NCI-H128 (cell line): Measurements from ENCODE around the gene ITPKB.
"Not testable (repeated sequence)": the region's sequence is repeated elsewhere in the genome, so short reads cannot be mapped to it uniquely, and the experiment has no call there.

Experiments used
- DNase-seq: peaks from one replicate; lab custom pipeline; 2025; ENCODE audit not compliant: unreplicated experiment; lab: John Stamatoyannopoulos, UW

The ITPKB gene

DNA sequence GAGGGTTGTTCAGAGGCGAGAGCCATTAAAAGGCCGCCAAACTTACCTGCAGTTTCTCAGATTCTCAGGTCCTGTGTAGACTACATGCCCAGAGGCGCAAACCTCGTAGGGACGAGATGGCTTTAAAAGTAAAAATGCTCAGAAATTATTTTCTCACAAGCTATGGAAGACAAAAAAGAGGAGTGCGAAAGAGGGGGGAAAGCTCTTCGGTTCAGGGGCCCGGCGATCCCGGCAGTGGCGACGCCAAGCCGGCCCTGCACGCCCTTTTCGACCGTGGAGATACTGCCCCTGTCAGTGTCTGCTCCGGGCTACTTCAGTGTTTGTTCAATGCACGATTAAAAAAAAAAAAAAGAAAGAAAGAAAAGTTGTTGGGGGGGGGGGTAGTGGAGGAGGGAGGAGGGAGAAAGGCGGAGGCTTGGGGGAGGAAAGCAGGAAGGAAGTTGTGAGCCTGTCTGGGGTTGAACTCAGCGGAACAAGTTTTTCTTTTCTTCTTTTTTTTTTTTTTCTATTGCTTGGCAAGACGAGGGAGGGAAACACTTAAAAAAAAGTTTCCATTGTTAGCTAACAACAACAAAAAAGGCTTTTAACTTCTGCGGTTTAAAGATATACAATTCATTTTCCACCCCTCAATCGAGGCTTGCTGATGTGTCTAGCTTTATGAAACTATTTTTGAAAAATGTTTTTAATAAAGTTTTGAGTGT lies at the start of gene ITPKB:
Gene ITPKB, minus strand, starts transcription at position 288 of the 701 bp plus-strand sequence. CDS start 1,824 bp downstream, outside the sequence.
- no peak for DNase-seq

GRCh38 chr1:226787638-226788037 lies 48.6 kb upstream of the ITPKB start:
- DNase-seq = no peak

- no peak for DNase-seq
Measured at GRCh38 chr1:226787071-226787470, 48.0 kb upstream of the ITPKB start.

GRCh38 chr1:226786550-226786949 lies 47.5 kb upstream of the ITPKB start:
- DNase-seq = no peak

DNA sequence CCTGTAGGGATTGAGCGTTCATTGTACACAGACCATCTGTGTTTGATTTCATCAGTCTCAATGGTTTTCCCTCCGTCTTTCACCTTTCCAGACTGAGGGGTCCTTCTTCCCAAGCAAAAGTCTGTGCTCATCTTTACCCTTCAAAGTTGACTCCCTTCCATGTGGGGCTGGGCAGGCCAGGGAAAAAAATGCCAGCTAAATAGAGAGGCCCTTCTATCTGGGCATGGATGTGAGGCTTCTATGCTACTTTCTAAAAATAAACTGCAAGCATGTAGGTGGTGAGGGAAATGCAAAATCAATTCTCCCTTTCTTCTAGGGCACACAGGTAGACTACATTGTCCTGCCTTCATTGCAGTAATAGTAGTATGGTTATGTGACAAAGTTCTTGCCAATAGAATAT lies 46.7 kb upstream of the ITPKB start:
- DNase-seq = no peak

GRCh38 chr1:226784081-226785049 lies 45.3 kb upstream of the ITPKB start:
- DNase-seq = no peak

- DNase-seq = no peak
Measured at GRCh38 chr1:226782845-226783601, 43.9 kb upstream of the ITPKB start.

GRCh38 chr1:226781937-226782609 lies 43.0 kb upstream of the ITPKB start:
- DNase-seq = no peak

- DNase-seq = no peak
Measured at GRCh38 chr1:226779561-226779960, 40.5 kb upstream of the ITPKB start.

- DNase-seq = no peak
Measured at GRCh38 chr1:226778657-226779058, 39.6 kb upstream of the ITPKB start.

GRCh38 chr1:226776975-226777374 lies 37.9 kb upstream of the ITPKB start:
- no peak for DNase-seq

- no peak for DNase-seq
Measured at GRCh38 chr1:226776066-226776465, 37.0 kb upstream of the ITPKB start.

DNA sequence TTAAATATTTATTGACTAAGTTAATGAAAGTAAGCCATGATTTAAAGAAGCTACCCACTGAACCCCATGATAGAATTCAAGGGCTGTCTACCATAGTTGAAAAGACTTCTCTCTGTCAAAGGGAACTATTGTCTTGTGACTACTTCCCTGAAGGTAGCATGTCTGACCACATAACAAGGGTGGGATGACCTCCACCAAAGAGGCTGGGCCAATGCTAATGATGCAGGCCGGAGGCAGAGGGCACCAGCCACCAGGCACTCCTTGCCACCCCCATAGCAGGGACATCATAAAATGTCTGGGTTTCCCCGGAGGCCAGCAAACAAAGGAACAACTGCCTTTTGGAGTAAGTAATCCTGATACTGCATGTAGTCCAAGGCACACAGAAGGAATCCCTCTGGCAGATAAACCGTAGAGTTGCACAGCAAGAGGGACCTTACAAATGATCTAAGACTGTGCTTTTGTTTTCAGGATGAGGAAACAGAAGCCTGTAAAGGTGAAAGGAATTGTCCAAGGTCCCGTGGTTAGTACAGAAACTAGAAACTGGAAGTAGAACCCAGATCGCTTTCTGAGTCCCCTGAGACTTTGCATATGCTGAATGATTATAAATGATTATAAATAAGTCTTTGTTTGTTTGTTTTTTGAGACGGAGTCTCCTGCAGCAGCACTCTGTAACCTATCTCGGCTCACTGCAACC lies 33.5 kb upstream of the ITPKB start:
- DNase-seq = no peak

- not testable (repeated sequence) for DNase-seq
Measured at GRCh38 chr1:226767170-226767569, 28.1 kb upstream of the ITPKB start.

GRCh38 chr1:226766565-226766964 lies 27.5 kb upstream of the ITPKB start:
- no peak for DNase-seq

GRCh38 chr1:226764533-226764932 lies 25.5 kb upstream of the ITPKB start:
- DNase-seq = no peak

- no peak for DNase-seq
Measured at GRCh38 chr1:226763905-226764264, 24.8 kb upstream of the ITPKB start.

DNA sequence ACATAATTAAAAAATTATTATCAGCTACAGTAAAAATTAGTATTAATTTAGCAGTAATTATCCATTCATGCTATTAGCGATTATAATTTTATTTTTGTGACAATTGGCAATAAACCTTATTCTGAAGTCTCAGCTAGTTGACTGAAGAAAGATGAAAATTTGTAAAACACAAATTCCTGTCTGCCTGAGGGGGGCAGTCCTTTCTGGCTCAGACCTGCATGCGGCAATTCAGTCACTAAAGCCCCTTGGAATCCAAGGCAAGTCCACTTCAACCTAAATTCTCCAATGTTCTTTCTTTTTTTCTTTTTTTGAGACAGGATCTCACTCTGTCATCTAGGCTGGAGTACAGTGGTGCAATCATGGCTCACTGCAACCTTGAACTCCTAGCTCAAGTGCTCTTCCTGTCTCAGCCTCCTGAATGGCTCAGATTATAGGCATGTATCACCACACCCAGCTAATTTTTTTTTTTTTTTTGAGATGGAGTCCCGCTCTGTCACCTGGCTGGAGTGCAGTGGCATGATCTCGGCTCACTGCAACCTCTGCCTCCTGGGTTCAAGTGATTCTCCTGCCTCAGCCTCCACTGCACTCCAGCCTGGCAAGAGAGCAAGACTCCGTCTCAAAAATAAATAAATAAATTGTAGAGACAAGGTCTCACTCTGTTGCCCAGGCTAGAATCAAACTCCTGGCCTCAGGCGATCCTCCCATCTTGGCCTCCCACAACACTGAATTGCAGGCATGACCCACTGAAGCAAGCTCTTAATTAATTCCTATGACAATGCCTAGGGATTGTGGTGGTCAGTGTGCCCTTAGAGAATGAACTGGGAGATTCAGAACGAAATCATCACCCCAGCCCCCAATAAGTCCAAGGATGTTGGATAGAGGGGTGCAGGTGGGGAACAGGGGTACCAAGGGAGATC lies 24.2 kb upstream of the ITPKB start:
- no peak for DNase-seq

DNA sequence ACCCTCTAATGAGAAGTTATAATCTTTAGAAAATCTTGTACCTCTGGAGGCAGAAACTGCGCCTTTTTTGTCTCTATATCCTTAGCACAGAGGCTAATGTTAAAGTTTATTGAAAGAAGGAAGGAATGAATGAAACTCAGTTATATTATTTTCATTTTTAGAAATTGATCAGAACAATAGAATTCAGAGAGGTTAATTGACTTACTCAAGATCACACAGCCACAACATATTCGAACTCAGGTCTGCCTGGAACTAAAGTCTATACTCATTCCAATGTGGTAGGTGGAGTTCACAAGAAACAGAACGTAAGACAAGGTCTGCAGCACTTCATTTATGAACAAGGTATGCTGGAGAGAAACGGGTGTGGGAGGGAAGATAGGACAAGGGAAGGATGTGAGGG lies 23.0 kb upstream of the ITPKB start:
- no peak for DNase-seq
